SU-DHL-6 (cell line): ENCODE data around the gene GPSM1.

Source experiments
- H2AFZ ChIP-seq: fragments of 200-600 bp; sonication (generic); 2 replicates; pipeline ENCODE4 v1.6.1; 2014; ENCODE audit warnings: low read depth, mild to moderate bottlenecking, moderate library complexity, mixed read lengths, antibody characterized with exemption, low read length; ENCODE audit not compliant: severe bottlenecking
- H3F3A ChIP-seq: fragments of 200-600 bp; shearing (Covaris generic); 2 replicates; pipeline ENCODE4 v1.6.0; 2016; ENCODE audit warnings: antibody characterized with exemption, mild to moderate bottlenecking; ENCODE audit not compliant: insufficient read depth
- H3K27ac ChIP-seq: fragments of 200-600 bp; sonication (generic); 2 replicates; pipeline ENCODE4 v1.5.1; 2016; ENCODE audit warnings: low read depth, mild to moderate bottlenecking, low read length, moderate library complexity, mixed read lengths
- H3K27me3 ChIP-seq: fragments of 200-600 bp; sonication (generic), shearing (Covaris generic); 2 replicates; pipeline ENCODE4 v1.6.0; 2014; ENCODE audit warnings: mild to moderate bottlenecking, low read length
- H3K36me3 ChIP-seq: fragments of 200-600 bp; sonication (generic); 2 replicates; pipeline ENCODE4 v1.6.1; 2014; ENCODE audit warnings: mild to moderate bottlenecking, low read length, mixed read lengths
- H3K4me2 ChIP-seq: fragments of 300-600, 200-600 bp; shearing (Covaris generic), sonication (generic); 2 replicates; pipeline ENCODE4 v1.6.0; 2014; ENCODE audit warnings: low read length, low read depth, mild to moderate bottlenecking; ENCODE audit not compliant: poor library complexity, severe bottlenecking
- H3K4me3 ChIP-seq: fragments of 200-600 bp; sonication (generic); 2 replicates; pipeline ENCODE4 v1.5.1; 2014; ENCODE audit warnings: antibody characterized with exemption, low read length, mild to moderate bottlenecking, mixed read lengths; ENCODE audit not compliant: insufficient read depth, poor library complexity, severe bottlenecking
- H3K79me2 ChIP-seq: fragments of 200-600 bp; sonication (generic); 2 replicates; pipeline ENCODE4 v1.6.1; 2014; ENCODE audit warnings: mild to moderate bottlenecking, low read length, moderate library complexity; ENCODE audit not compliant: insufficient read depth
- H3K9ac ChIP-seq: fragments of 200-600 bp; sonication (generic); 2 replicates; pipeline ENCODE4 v1.7.0; 2014; ENCODE audit warnings: mild to moderate bottlenecking, low read length
- H3K9me2 ChIP-seq: fragments of 200-600 bp; sonication (generic); replicated peaks from 2 replicates; pipeline ENCODE4 v1.6.1; 2014; ENCODE audit warnings: low read length; ENCODE audit not compliant: insufficient read depth
- H3K9me3 ChIP-seq: fragments of 200-600 bp; sonication (generic); 2 replicates; pipeline ENCODE4 v1.6.1; 2014; ENCODE audit warnings: low read length, mixed read lengths; ENCODE audit not compliant: insufficient read depth
- H4K20me1 ChIP-seq: fragments of 200-600 bp; sonication (generic); 2 replicates; pipeline ENCODE4 v1.6.1; 2014; ENCODE audit warnings: low read depth, mild to moderate bottlenecking, antibody characterized with exemption, low read length, moderate library complexity, mixed read lengths
- CTCF ChIP-seq: fragments of 200-600 bp; sonication (generic); IDR thresholded peaks from one replicate; pipeline ENCODE4 v1.5.1; 2017; ENCODE audit warnings: antibody characterized with exemption, mild to moderate bottlenecking, low read length, moderate library complexity; ENCODE audit not compliant: insufficient read depth, poor library complexity, severe bottlenecking
- EZH2phosphoT487 ChIP-seq: fragments of 200-600 bp; sonication (generic), shearing (Covaris generic); conservative IDR thresholded peaks from 2 replicates; pipeline ENCODE4 v1.6.1; 2018; ENCODE audit warnings: mild to moderate bottlenecking, antibody characterized with exemption, low read length, moderate library complexity, mixed read lengths

Gene GPSM1

GRCh38 chr9:136303825-136304416 lies 23.4 kb upstream of the GPSM1 start, which contains the start of gene CCDC187:
Gene CCDC187, minus strand, starts transcription at chr9:136304094. Its CDS starts 264 bp downstream, at chr9:136303830.
- Histone ChIP-seq H2AFZ (no peak within 1 kb of the TSS), H3K9me3 (peaks cover 14% of the 10 kb centered on the region; the same call in 1 of the 2 replicates), H3K9me2 (no peaks in the 10 kb centered on the region), H3K36me3 (no peaks in the 10 kb centered on the region), H3K79me2 (no peaks in the 10 kb centered on the region), H3K9ac (no peak within 1 kb of the TSS), H3F3A (0 out of 2 replicates have a peak, but pooled peaks cover 6% of the 10 kb centered on the region), H3K27me3 (no peaks in the 10 kb centered on the region), H4K20me1 (no peaks in the 10 kb centered on the region), H3K4me3 (no peak within 1 kb of the TSS), H3K4me2 (no peak within 1 kb of the TSS), H3K27ac (no peak within 1 kb of the TSS)
- no peak for TF ChIP-seq EZH2phosphoT487
- TF ChIP-seq CTCF, result no peak

- H3K79me2 ChIP-seq, result no peaks in the 10 kb centered on the region
- H3K9me3 ChIP-seq, result peaks cover 14% of the 10 kb centered on the region; the same call in 1 of the 2 replicates
- H2AFZ ChIP-seq, result no peak overlapping the region
- no peak overlapping the region for H3K4me3 ChIP-seq
- H3K9ac ChIP-seq, result no peak overlapping the region
- H3K27ac ChIP-seq, result no peak overlapping the region
- H4K20me1 ChIP-seq, result no peaks in the 10 kb centered on the region
- H3F3A ChIP-seq, result 0 out of 2 replicates have a peak, but pooled peaks cover 6% of the 10 kb centered on the region
- TF ChIP-seq CTCF (no peak), EZH2phosphoT487 (no peak)
- no peaks in the 10 kb centered on the region for H3K9me2 ChIP-seq
- no peaks in the 10 kb centered on the region for H3K27me3 ChIP-seq
- H3K36me3 ChIP-seq, result no peaks in the 10 kb centered on the region
- no peak overlapping the region for H3K4me2 ChIP-seq
These were observed 22.9 kb upstream of the GPSM1 start for GRCh38 chr9:136304456-136304855.

DNA sequence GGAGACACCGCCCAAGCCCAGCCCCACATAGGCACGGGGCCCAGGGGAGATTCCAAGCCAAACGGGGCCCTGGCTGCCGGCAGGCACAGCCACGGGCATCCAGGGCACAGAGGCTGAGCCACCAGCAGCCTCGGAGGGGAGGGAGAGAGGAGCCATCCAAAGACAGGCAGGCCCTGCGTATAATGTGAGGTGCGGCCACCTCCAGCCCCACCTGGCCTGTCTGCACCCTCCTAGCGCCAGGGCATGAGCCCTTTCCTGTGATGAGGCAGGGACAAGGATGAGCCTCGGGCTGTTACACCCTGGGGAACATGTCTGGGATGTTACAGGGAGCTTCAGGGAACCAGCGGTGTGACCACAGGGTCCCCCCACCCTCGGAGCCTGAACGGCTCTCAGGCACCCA lies 22.4 kb upstream of the GPSM1 start:
- H3K9me3 ChIP-seq, result peaks cover 14% of the 10 kb centered on the region; the same call in 1 of the 2 replicates
- H3K79me2 ChIP-seq, result no peaks in the 10 kb centered on the region
- H2AFZ ChIP-seq, result no peak overlapping the region
- H3K27me3 ChIP-seq, result no peaks in the 10 kb centered on the region
- H3K4me2 ChIP-seq, result no peak overlapping the region
- no peaks in the 10 kb centered on the region for H3K36me3 ChIP-seq
- H3K27ac ChIP-seq, result no peak overlapping the region
- 0 out of 2 replicates have a peak, but pooled peaks cover 6% of the 10 kb centered on the region for H3F3A ChIP-seq
- H3K9me2 ChIP-seq, result no peaks in the 10 kb centered on the region
- H3K9ac ChIP-seq, result no peak overlapping the region
- TF ChIP-seq EZH2phosphoT487 (no peak), CTCF (no peak)
- no peak overlapping the region for H3K4me3 ChIP-seq
- H4K20me1 ChIP-seq, result no peaks in the 10 kb centered on the region
